Body of pancreas (tissue), 4 donors: Measurements from ENCODE around the gene HCAR1. TPM values are rescaled to one million over a fixed set of nuclear protein-coding genes. Genes with fewer than 3 reads are reported as not detected.
A peak's percentile ranks its signal among the peaks of the same experiment; 100 is the strongest.
"Not testable (repeated sequence)": the region's sequence is repeated elsewhere in the genome, so short reads cannot be mapped to it uniquely, and the experiment has no call there.

Experiments
- ATAC-seq: fragments of 150-250 bp; one replicate; pipeline ENCODE4 v1.9.1; 2016
- DNase-seq, 4 donors: peaks; one replicate each; pipeline ENCODE4 v3.0.0-alpha.2; 2019
- H3K27ac ChIP-seq, 4 donors: fragments of 200-600 bp; sonication (generic); 1 replicate in 3 of 4; 2 replicates in 1 of 4; pipeline versions ENCODE4 v1.5.1 to v1.6.1; 2016 to 2019; ENCODE audit warnings: mild to moderate bottlenecking in 1 of 4, mixed read lengths in 1 of 4, moderate library complexity in 1 of 4
- H3K27me3 ChIP-seq, 2 donors: fragments of 200-600 bp; sonication (generic); one replicate each; pipeline ENCODE4 v1.6.0; 2016; ENCODE audit warnings: mild to moderate bottlenecking in 1 of 2
- H3K36me3 ChIP-seq, 2 donors: fragments of 200-600 bp; sonication (generic); replicated peaks in 1 of 2; 2 replicates each; pipeline ENCODE4 v1.5.1; 2016; ENCODE audit warnings: low read depth in 2 of 2; ENCODE audit not compliant: insufficient read depth in 1 of 2
- H3K4me1 ChIP-seq: fragments of 200-600 bp; sonication (generic); one replicate; pipeline ENCODE4 v1.6.0; 2016
- H3K4me3 ChIP-seq, 2 donors: fragments of 200-600 bp; sonication (generic); 1 replicate in 1 of 2; 2 replicates in 1 of 2; pipeline ENCODE4 v1.5.1; 2016 to 2019
- H3K9me3 ChIP-seq, 3 donors: fragments of 200-600 bp; sonication (generic); 1 replicate in 2 of 3; 2 replicates in 1 of 3; pipeline ENCODE4 v1.5.1; 2016
- WGBS, 2 donors: methylation state at CpG; one replicate each; pipeline ENCODE4 v1.1.5; 2017; 5-methylcytosine and 5-hydroxymethylcytosine counted together
- intact Hi-C: fragments of 100-400 bp; cut with DNase I; formaldehyde crosslinking; loops from one replicate; pipeline ENCODE4 v1.15.1; 2023
- total RNA-seq, 2 donors: library from RNA; depleted of rRNA; stranded (reverse); fragments of >200 nt; gene quantifications; one replicate each; pipeline ENCODE4 v1.1.0, GENCODE V29; 2016

Gene HCAR1
- total RNA-seq, 2 donors from 2014 or later: 0.26 TPM; not detected in 1

- intact Hi-C loops, H3K4me3 ChIP-seq, H3K9me3 ChIP-seq, H3K27me3 ChIP-seq, ATAC-seq, H3K27ac ChIP-seq, DNase-seq, H3K36me3 ChIP-seq, H3K4me1 ChIP-seq: not testable (repeated sequence)
- WGBS, 2 donors: 44 to 57% methylated on average over 1 of the region's 1 CpG
These were observed 19.4 kb downstream of the HCAR1 start for GRCh38 chr12:122711266-122711665.

GRCh38 chr12:122710341-122710740 lies 20.3 kb downstream of the HCAR1 start:
- 63% methylated on average over 2 of the region's 2 CpGs for WGBS, 2 donors
- H3K9me3 ChIP-seq, intact Hi-C loops, DNase-seq, ATAC-seq, H3K27me3 ChIP-seq, H3K27ac ChIP-seq, H3K4me1 ChIP-seq, H3K36me3 ChIP-seq, H3K4me3 ChIP-seq: not testable (repeated sequence)

- H3K27me3 ChIP-seq, H3K36me3 ChIP-seq, H3K9me3 ChIP-seq, H3K4me3 ChIP-seq, ATAC-seq, intact Hi-C loops, DNase-seq, H3K27ac ChIP-seq, H3K4me1 ChIP-seq: not testable (repeated sequence)
- no CpG with 5 or more reads among the region's 3 CpGs for WGBS, 2 donors
These were observed 21.4 kb downstream of the HCAR1 start for GRCh38 chr12:122709287-122709686.

GRCh38 chr12:122703841-122704240 lies 26.8 kb downstream of the HCAR1 start:
- DNase-seq, intact Hi-C loops, H3K4me3 ChIP-seq, H3K4me1 ChIP-seq, ATAC-seq, H3K36me3 ChIP-seq, H3K27me3 ChIP-seq, H3K27ac ChIP-seq, H3K9me3 ChIP-seq: not testable (repeated sequence)
- WGBS, 2 donors: 73 to 91% methylated on average over 3 of the region's 3 CpGs

- H3K36me3 ChIP-seq, H3K9me3 ChIP-seq, H3K27ac ChIP-seq, intact Hi-C loops, H3K4me3 ChIP-seq, H3K4me1 ChIP-seq, ATAC-seq, H3K27me3 ChIP-seq: not testable (repeated sequence)
- DNase-seq: peak in 1 of 4 donors; percentile 20
- 65 to 67% methylated on average over 16 to 22 of the region's 22 CpGs for WGBS, 2 donors
These were observed 27.6 kb downstream of the HCAR1 start, which contains the start of gene HCAR2 for GRCh38 chr12:122702890-122703611. HCAR2 (minus strand) TSS chr12:122703357; CDS start chr12:122703283, 74 bp downstream.

- H3K4me1 ChIP-seq, H3K9me3 ChIP-seq, intact Hi-C loops, ATAC-seq, H3K36me3 ChIP-seq, H3K27ac ChIP-seq, H3K4me3 ChIP-seq, DNase-seq, H3K27me3 ChIP-seq: not testable (repeated sequence)
- 47 to 52% methylated on average over 4 of the region's 4 CpGs for WGBS, 2 donors
These were observed 29.2 kb downstream of the HCAR1 start for GRCh38 chr12:122701481-122701880.

- 71% methylated on average over 1 of the region's 9 CpGs; no CpG with 5 or more reads in 1 of the 2 donors for WGBS, 2 donors
- H3K4me1 ChIP-seq, H3K27me3 ChIP-seq, ATAC-seq, H3K9me3 ChIP-seq, H3K4me3 ChIP-seq, H3K36me3 ChIP-seq, H3K27ac ChIP-seq, intact Hi-C loops, DNase-seq: not testable (repeated sequence)
These were observed 30.5 kb downstream of the HCAR1 start for GRCh38 chr12:122700038-122700710.

- H3K4me3 ChIP-seq, DNase-seq, H3K27ac ChIP-seq, H3K36me3 ChIP-seq, H3K9me3 ChIP-seq, ATAC-seq, H3K27me3 ChIP-seq, H3K4me1 ChIP-seq, intact Hi-C loops: not testable (repeated sequence)
- WGBS, 2 donors: 73 to 85% methylated on average over 2 of the region's 2 CpGs
These were observed 33.7 kb downstream of the HCAR1 start for GRCh38 chr12:122696922-122697321.
